Endothelial cell of umbilical vein (primary cell): ENCODE results near the gene IFI44L. TPM values are rescaled to one million over a fixed set of nuclear protein-coding genes. Genes with fewer than 3 reads are reported as not detected.

Experiments used
- BruUV-seq: library from RNA; stranded (reverse); fragments of 400-500 nt; replicated peaks from 2 replicates; lab custom pipeline; 2021; lab: Mats Ljungman, UMichigan
- CTCF ChIA-PET: fragments of 300-600, 350-600 bp; sonication (Branson Sonifier 250); formaldehyde crosslinking; loops from one replicate; lab custom pipeline; 2021; ENCODE audit warnings: antibody characterized with exemption, inconsistent platforms; lab: Charles Lee
- POLR2A ChIA-PET: fragments of 300-600, 350-600 bp; sonication (Branson Sonifier 250); formaldehyde crosslinking; loops from one replicate; lab custom pipeline; 2021; ENCODE audit warnings: antibody characterized with exemption, inconsistent platforms; lab: Charles Lee
- DNase-seq: peaks from one replicate; pipeline ENCODE4 v3.0.0-alpha.2; 2011; ENCODE audit warnings: low read depth, low spot score
- FAIRE-seq: peaks from 2 replicates; lab custom pipeline; 2011; peaks lifted over from hg19 to GRCh38; lab: Jason Lieb, UNC
- H2AFZ ChIP-seq: 2 replicates; pipeline ENCODE4 v1.6.0; 2012; ENCODE audit warnings: low read depth, low read length, control low read depth, inconsistent platforms
- H3K27ac ChIP-seq: 2 replicates; pipeline ENCODE4 v1.5.1; 2011; ENCODE audit warnings: low read depth, mild to moderate bottlenecking, control low read depth, low read length, moderate library complexity; ENCODE audit not compliant: insufficient read depth
- H3K27me3 ChIP-seq, 2 experiments: 2 replicates each; pipeline versions ENCODE4 v1.6.0 to v1.6.1; 2011; ENCODE audit warnings: low read length in 2 of 2, mixed read lengths in 1 of 2; ENCODE audit not compliant: control insufficient read depth in 2 of 2, insufficient read depth in 2 of 2
- H3K36me3 ChIP-seq, 2 experiments: 2 replicates in 1 of 2; 3 replicates in 1 of 2; pipeline ENCODE4 v1.5.1; 2011; ENCODE audit warnings: low read length in 2 of 2, mild to moderate bottlenecking in 1 of 2, moderate library complexity in 1 of 2; ENCODE audit not compliant: control insufficient read depth in 2 of 2, insufficient read depth in 2 of 2; ENCODE audit errors: extremely low read depth in 1 of 2
- H3K4me1 ChIP-seq: 3 replicates; pipeline ENCODE4 v1.5.1; 2011; ENCODE audit warnings: mild to moderate bottlenecking, low read length; ENCODE audit not compliant: control insufficient read depth, insufficient read depth; ENCODE audit errors: extremely low read depth
- H3K4me2 ChIP-seq: 2 replicates; pipeline ENCODE4 v1.6.1; 2011; ENCODE audit warnings: low read length, control low read depth, mixed read lengths; ENCODE audit not compliant: insufficient read depth
- H3K4me3 ChIP-seq, 3 experiments: fragments of 200-600 bp in 1 of 3; sonication (generic), shearing (Covaris generic) in 1 of 3; replicated peaks in 1 of 3; 2 replicates each; pipeline ENCODE4 v1.5.1; 2011 to 2016; ENCODE audit warnings: control low read depth in 3 of 3, low read length in 3 of 3, mild to moderate bottlenecking in 2 of 3, inconsistent platforms in 1 of 3, low read depth in 1 of 3, moderate library complexity in 1 of 3; ENCODE audit not compliant: insufficient read depth in 1 of 3
- H3K79me2 ChIP-seq: 2 replicates; pipeline ENCODE4 v1.6.0; 2012; ENCODE audit warnings: low read length, inconsistent platforms; ENCODE audit not compliant: control insufficient read depth, insufficient read depth
- H3K9ac ChIP-seq: replicated peaks from 2 replicates; pipeline ENCODE3; 2011; ENCODE audit warnings: low read length, control low read depth; ENCODE audit not compliant: insufficient read depth; ENCODE audit errors: extremely low read depth
- H3K9me1 ChIP-seq: replicated peaks from 3 replicates; pipeline ENCODE4 v1.6.0; 2011; ENCODE audit warnings: mild to moderate bottlenecking, low read length; ENCODE audit not compliant: control insufficient read depth, insufficient read depth; ENCODE audit errors: extremely low read depth
- H3K9me3 ChIP-seq: replicated peaks from 2 replicates; pipeline ENCODE4 v1.5.1; 2012; ENCODE audit warnings: low read length, inconsistent platforms; ENCODE audit not compliant: control insufficient read depth, insufficient read depth
- H4K20me1 ChIP-seq: replicated peaks from 2 replicates; pipeline ENCODE3; 2011; ENCODE audit warnings: mild to moderate bottlenecking, low read length; ENCODE audit not compliant: control insufficient read depth, insufficient read depth; ENCODE audit errors: extremely low read depth
- CTCF ChIP-seq, 2 donors: IDR thresholded peaks; 1 replicate in 1 of 2; 2 replicates in 1 of 2; pipeline ENCODE4 v1.5.1; 2011; ENCODE audit warnings: low read length in 2 of 2, mild to moderate bottlenecking in 2 of 2, moderate library complexity in 2 of 2, control low read depth in 1 of 2, inconsistent platforms in 1 of 2, low read depth in 1 of 2; ENCODE audit not compliant: insufficient read depth in 1 of 2; ENCODE audit errors: extremely low read depth in 1 of 2
- FOS ChIP-seq: IDR thresholded peaks from 2 replicates; pipeline ENCODE4 v1.6.1; 2011; ENCODE audit warnings: mild to moderate bottlenecking, low read length, moderate library complexity, borderline replicate concordance; ENCODE audit not compliant: insufficient read depth
- GATA2 ChIP-seq: IDR thresholded peaks from 2 replicates; pipeline ENCODE4 v1.7.0; 2011; ENCODE audit warnings: low read depth, mild to moderate bottlenecking, moderate library complexity, mixed read lengths, low read length; ENCODE audit not compliant: insufficient read length, insufficient read depth
- JUN ChIP-seq: IDR thresholded peaks from 2 replicates; pipeline ENCODE4 v1.6.1; 2011; ENCODE audit warnings: borderline replicate concordance, low read depth; ENCODE audit not compliant: insufficient read length, insufficient read depth
- MAX ChIP-seq: IDR thresholded peaks from 2 replicates; pipeline ENCODE4 v1.6.1; 2011; ENCODE audit not compliant: insufficient read depth, insufficient read length
- MYC ChIP-seq: IDR thresholded peaks from one replicate; pipeline ENCODE4 v1.6.1; 2011; ENCODE audit warnings: mild to moderate bottlenecking, low read depth, low read length
- POLR2A ChIP-seq: IDR thresholded peaks from 2 replicates; pipeline ENCODE4 v1.6.1; 2012; ENCODE audit warnings: low read depth, mild to moderate bottlenecking, control low read depth, low read length
- dilution Hi-C: fragments of 300-500 bp; cut with MboI; formaldehyde crosslinking; loops from one replicate; pipeline ENCODE4 v1.15.0; 2019; ENCODE audit warnings: low sequenced_read_pairs; ENCODE audit not compliant: extremely low pct_ligation_motif_present
- intact Hi-C: fragments of 100-400 bp; cut with micrococcal nuclease; formaldehyde crosslinking; loops from one replicate; pipeline ENCODE4 v1.10.0; 2022
- polyA plus RNA-seq, 4 experiments: library from polyadenylated mRNA; depleted of rRNA in 3 of 4; stranded (reverse) in 3 of 4; unstranded in 1 of 4; fragments of >200 nt; gene quantifications; 2 replicates each; pipeline versions ENCODE4 v1.2.1 to v1.2.3, GENCODE V29; 2011 to 2012; ENCODE audit warnings: missing spikeins in 1 of 4
- total RNA-seq: library from RNA; stranded (reverse); gene quantifications from 2 replicates; pipeline ENCODE4 v1.2.3, GENCODE V29; 2021

IFI44L gene
- total and polyA plus RNA-seq, 2 donors (not counting 3 experiments of a cell fraction or from before 2014, with no cell fraction given), result 2.8 to 2.9 TPM

GRCh38 chr1:78640462-78640861 is 20.2 kb downstream of the IFI44L start:
- H3K27me3 ChIP-seq, result no peaks in the 10 kb centered on the region
- no peak overlapping the region for H2AFZ ChIP-seq
- no peak overlapping the region for H3K9ac ChIP-seq
- H3K4me1 ChIP-seq, result peaks cover under 1% of the 10 kb centered on the region
- ChIA-PET CTCF (interaction anchor here (0.7 kb wide), 1 partner anchor 35 kb away, joined by 3 read pairs; no protein-coding TSS in a partner anchor), POLR2A (no interaction called here)
- no peak for FAIRE-seq
- H3K36me3 ChIP-seq, result no peaks in the 10 kb centered on the region
- H3K9me3 ChIP-seq, result no peaks in the 10 kb centered on the region
- no peak overlapping the region for H3K4me2 ChIP-seq
- no TSS peak for BruUV-seq
- H3K4me3 ChIP-seq, result no peak overlapping the region
- intact Hi-C loops (no loop called here), dilution Hi-C loops (no loop called here)
- no peak for DNase-seq
- no peak overlapping the region for H3K27ac ChIP-seq
- H3K79me2 ChIP-seq, result no peaks in the 10 kb centered on the region
- TF ChIP-seq FOS (no peak), JUN (no peak), POLR2A (no peak), MYC (no peak), GATA2 (no peak), CTCF (IDR thresholded peaks at IDR 0.05; ENCODE audit: extremely low read depth in 1 of 2, insufficient read depth in 1 of 2, low read depth in 1 of 2, low read length in 2 of 2) (no peak), MAX (no peak)
- H3K9me1 ChIP-seq, result no peaks in the 10 kb centered on the region
- H4K20me1 ChIP-seq, result no peaks in the 10 kb centered on the region
